ENCODE measurements around the gene AKR1C4. TPM values are rescaled to one million over a fixed set of nuclear protein-coding genes. Genes with fewer than 3 reads are reported as not detected.
"Not testable (repeated sequence)": the region's sequence is repeated elsewhere in the genome, so short reads cannot be mapped to it uniquely, and the experiment has no call there.

AKR1C4 gene
- polyA plus RNA-seq, 1 experiment, result not detected

DNA sequence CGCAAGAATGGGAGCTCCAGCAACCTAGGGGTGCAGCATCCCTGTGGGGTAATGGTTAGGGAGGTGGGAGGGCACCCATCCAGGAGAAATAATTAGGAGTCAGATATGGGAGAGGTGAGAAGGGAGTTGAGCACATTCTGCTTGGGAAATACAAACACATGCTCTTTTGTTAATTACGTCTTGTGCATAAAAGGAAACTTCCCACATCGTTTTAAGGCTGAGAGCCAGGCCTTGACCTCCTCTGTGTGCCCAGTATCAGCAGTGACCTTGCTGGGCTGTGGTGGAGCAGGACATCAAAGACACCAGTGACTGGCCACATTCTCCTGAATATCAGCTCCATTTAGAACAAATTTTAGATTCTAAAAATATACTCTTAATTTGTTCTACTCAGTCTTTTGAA is 22.6 kb downstream of the AKR1C4 start:
- no peaks in the 10 kb centered on the region for H3K36me3 ChIP-seq (ENCODE audit: control insufficient read depth, insufficient read depth, low read length)
- DNase-seq (ENCODE audit: low read depth), result no peak
- TF ChIP-seq, protein P1, sequence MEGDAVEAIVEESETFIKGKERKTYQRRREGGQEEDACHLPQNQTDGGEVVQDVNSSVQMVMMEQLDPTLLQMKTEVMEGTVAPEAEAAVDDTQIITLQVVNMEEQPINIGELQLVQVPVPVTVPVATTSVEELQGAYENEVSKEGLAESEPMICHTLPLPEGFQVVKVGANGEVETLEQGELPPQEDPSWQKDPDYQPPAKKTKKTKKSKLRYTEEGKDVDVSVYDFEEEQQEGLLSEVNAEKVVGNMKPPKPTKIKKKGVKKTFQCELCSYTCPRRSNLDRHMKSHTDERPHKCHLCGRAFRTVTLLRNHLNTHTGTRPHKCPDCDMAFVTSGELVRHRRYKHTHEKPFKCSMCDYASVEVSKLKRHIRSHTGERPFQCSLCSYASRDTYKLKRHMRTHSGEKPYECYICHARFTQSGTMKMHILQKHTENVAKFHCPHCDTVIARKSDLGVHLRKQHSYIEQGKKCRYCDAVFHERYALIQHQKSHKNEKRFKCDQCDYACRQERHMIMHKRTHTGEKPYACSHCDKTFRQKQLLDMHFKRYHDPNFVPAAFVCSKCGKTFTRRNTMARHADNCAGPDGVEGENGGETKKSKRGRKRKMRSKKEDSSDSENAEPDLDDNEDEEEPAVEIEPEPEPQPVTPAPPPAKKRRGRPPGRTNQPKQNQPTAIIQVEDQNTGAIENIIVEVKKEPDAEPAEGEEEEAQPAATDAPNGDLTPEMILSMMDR (IDR thresholded peaks at IDR 0.05; ENCODE audit: insufficient read depth, low read depth, low read length), result no peak
- H3K27me3 ChIP-seq (ENCODE audit: control insufficient read depth, insufficient read depth, low read length), result 0 out of 2 replicates have a peak, but pooled peaks cover 1% of the 10 kb centered on the region
- H3K4me3 ChIP-seq (ENCODE audit: low read depth, low read length), result no peak overlapping the region
- ChIA-PET POLR2A (no interaction called here), CTCF (no interaction called here)

DNA sequence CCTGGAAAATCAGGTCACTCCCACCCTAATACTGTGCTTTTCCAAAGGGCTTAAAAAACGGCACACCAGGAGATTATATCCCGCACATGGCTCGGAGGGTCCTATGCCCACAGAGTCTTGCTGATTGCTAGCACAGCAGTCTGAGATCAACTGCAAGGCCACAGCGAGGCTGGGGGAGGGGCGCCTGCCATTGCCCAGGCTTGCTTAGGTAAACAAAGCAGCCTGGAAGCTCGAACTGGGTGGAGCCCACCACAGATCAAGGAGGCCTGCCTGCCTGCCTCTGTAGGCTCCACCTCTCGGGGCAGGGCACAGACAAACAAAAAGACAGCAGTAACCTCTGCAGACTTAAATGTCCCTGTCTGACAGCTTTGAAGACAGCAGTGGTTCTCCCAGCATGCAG is 26.3 kb downstream of the AKR1C4 start:
- H3K4me3 ChIP-seq (ENCODE audit: low read depth, low read length); POLR2A ChIA-PET; DNase-seq (ENCODE audit: low read depth); CTCF ChIA-PET; H3K36me3 ChIP-seq (ENCODE audit: control insufficient read depth, insufficient read depth, low read length); H3K27me3 ChIP-seq (ENCODE audit: control insufficient read depth, insufficient read depth, low read length): not testable (repeated sequence)

DNA sequence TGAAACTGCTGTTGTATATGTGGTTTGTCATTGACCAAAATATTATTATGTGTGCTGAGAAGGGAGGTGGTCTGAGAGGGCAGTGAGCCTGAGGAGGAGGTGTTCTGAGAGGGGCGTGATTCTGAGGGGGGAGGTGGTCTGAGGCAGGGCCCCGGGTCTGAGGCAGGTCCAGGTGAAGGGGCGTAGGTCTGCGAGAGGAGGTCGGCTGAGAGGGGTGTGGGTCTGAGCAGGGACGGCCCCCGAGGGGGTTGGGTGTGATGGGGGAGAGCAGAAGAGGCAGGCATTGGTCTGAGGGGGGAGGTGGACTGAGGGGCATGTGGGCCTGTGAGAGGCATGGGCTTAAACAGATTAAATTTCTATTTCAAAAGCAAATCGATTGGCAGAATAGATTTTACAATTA is 32.4 kb downstream of the AKR1C4 start:
- TF ChIP-seq, protein P1 (IDR thresholded peaks at IDR 0.05; ENCODE audit: insufficient read depth, low read depth, low read length), result no peak
- Histone ChIP-seq H3K36me3 (ENCODE audit: control insufficient read depth, insufficient read depth, low read length) (no peaks in the 10 kb centered on the region), H3K4me3 (ENCODE audit: low read depth, low read length) (no peak overlapping the region), H3K27me3 (ENCODE audit: control insufficient read depth, insufficient read depth, low read length) (no peaks in the 10 kb centered on the region)
- CTCF ChIA-PET, result no interaction called here
- no peak for DNase-seq (ENCODE audit: low read depth)
- POLR2A ChIA-PET, result no interaction called here

DNA sequence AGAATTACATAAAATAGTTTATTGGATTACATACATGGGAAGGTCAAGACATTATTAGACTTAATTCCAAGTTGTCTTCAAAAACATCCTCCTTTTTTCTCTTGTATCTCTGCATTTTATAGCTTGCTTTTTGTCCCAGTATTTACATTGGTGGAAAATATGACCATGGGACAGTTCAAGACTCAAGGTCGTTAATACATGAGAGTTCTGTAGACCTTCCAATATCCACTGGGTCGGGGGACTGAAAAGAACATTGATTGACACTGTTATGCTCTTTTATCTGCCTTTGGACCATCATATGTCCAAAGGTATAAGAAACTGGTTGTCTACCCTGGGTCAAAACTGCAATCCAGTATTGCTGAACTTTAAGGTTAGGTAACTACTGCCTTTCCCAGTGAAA is 36.7 kb downstream of the AKR1C4 start:
- TF ChIP-seq, protein P1 (IDR thresholded peaks at IDR 0.05; ENCODE audit: insufficient read depth, low read depth, low read length), result no peak
- H3K4me3 ChIP-seq (ENCODE audit: low read depth, low read length), result no peak overlapping the region
- ChIA-PET POLR2A (no interaction called here), CTCF (interaction anchor here (1.1 kb wide), 1 partner anchor 126 kb away, joined by 4 read pairs; no protein-coding TSS in a partner anchor)
- DNase-seq (ENCODE audit: low read depth), result no peak
- no peaks in the 10 kb centered on the region for H3K36me3 ChIP-seq (ENCODE audit: control insufficient read depth, insufficient read depth, low read length)
- no peaks in the 10 kb centered on the region for H3K27me3 ChIP-seq (ENCODE audit: control insufficient read depth, insufficient read depth, low read length)

DNA sequence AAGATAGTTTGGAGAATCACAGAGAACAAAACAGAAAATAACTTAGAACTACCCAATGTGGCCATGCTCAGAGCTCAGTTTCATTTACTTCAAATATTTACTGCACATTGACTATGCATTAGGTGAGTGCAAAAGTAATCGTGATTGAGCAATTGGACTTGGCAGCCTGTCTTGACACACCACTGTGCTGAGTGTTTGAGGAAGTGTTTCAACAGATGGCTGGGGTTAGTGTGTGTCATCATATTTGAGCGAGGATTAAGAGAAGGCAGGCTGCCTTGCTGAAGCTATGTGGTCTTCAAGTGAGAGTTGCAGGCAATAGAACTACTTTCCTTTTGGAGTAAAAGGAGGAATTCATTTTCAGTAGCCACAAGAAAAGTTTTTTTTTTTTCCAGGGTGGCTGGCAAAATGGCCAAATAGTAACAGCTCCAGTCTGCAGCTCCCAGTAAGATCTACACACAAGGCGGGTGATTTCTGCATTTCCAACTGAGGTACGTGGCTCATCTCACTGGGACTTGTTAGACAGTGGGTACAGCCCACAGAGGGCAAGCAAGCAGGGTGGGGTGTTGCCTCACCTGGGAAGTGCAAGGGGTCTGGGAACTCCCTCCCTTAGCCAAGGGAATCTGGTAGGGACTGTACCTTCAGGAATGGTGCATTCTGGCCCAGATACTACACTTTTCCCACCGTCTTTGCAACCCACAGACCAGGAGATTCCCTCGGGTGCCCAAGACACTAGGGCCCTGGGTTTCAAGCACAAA is 37.6 kb downstream of the AKR1C4 start:
- POLR2A ChIA-PET, result no interaction called here
- TF ChIP-seq, protein P1 (IDR thresholded peaks at IDR 0.05; ENCODE audit: insufficient read depth, low read depth, low read length), result no peak
- H3K4me3 ChIP-seq (ENCODE audit: low read depth, low read length), result no peak overlapping the region
- CTCF ChIA-PET, result interaction anchor here (1.1 kb wide), 1 partner anchor 125 kb away, joined by 4 read pairs; no protein-coding TSS in a partner anchor
- no peaks in the 10 kb centered on the region for H3K36me3 ChIP-seq (ENCODE audit: control insufficient read depth, insufficient read depth, low read length)
- no peaks in the 10 kb centered on the region for H3K27me3 ChIP-seq (ENCODE audit: control insufficient read depth, insufficient read depth, low read length)
- no peak for DNase-seq (ENCODE audit: low read depth)

DNA sequence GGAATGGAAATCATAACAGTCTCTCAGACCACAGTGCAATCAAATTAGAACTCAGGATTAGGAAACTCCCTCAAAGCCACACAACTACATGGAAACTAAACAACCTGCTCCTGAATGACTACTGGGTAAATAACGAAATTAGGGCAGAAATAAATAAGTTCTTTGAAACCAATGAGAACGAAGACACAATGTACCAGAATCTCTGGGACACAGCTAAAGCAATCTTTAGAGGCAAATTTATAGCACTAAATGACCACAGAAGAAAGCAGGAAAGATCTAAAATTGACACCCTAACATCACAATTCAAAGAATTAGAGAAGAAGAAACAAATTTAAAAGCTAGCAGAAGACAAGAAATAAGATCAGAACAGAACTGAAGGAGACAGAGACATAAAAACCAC is 40.9 kb downstream of the AKR1C4 start:
- DNase-seq (ENCODE audit: low read depth); H3K36me3 ChIP-seq (ENCODE audit: control insufficient read depth, insufficient read depth, low read length); H3K4me3 ChIP-seq (ENCODE audit: low read depth, low read length); H3K27me3 ChIP-seq (ENCODE audit: control insufficient read depth, insufficient read depth, low read length); CTCF ChIA-PET; POLR2A ChIA-PET: not testable (repeated sequence)

All from BJ (cell line).